Body of pancreas (tissue), 4 donors: ENCODE results near the gene NXF1.

Experiments
- CTCF ChIP-seq, 7 experiments: fragments of 450-650 bp in 4 of 7; fragments of 200-600 bp in 3 of 7; sonication (generic) in 3 of 7; IDR thresholded peaks; one replicate each; pipeline ENCODE4 v1.5.1; 2016 to 2019; ENCODE audit warnings: antibody characterized with exemption in 7 of 7
- POLR2A ChIP-seq, 3 donors: fragments of 450-650 bp; IDR thresholded peaks; one replicate each; pipeline ENCODE4 v1.6.1; 2016; ENCODE audit warnings: antibody characterized with exemption in 3 of 3, mild to moderate bottlenecking in 2 of 3

GRCh38 chr11:62817129-62817528 lies 11.9 kb upstream of the NXF1 start:
- TF ChIP-seq CTCF (IDR thresholded peaks at IDR 0.05) (no peak), POLR2A (IDR thresholded peaks at IDR 0.05) (no peak)
